ENCODE data around the gene GPAM. TPM values are rescaled to one million over a fixed set of nuclear protein-coding genes. Genes with fewer than 3 reads are reported as not detected.

The GPAM gene
- total RNA-seq (2014; rRNA removed; shearing (Covaris generic)) (6.9 and 7.5 TPM in 2 replicates), total RNA-seq (2022) (7.9 and 13.0 TPM in 2 replicates), Bru-seq, nascent RNA (percentile 68 among the genes with signal in this experiment), BruChase-seq, experiment 1, labeled RNA remaining after a 6-hour chase (percentile 48 among the genes with signal in this experiment), BruChase-seq, experiment 2, labeled RNA remaining after a 2-hour chase (percentile 70 among the genes with signal in this experiment)
- long read RNA-seq, full-length matches to known transcripts = 17 of 24 reads
- long read RNA-seq, partial matches to known transcripts = 0 of 24 reads
- long read RNA-seq, other reads (novel, unspliced or antisense) = 7 of 24 reads

- H3K9me3 ChIP-seq (ENCODE audit: low read length) = 0 out of 2 replicates have a peak, but pooled peaks cover 14% of the 10 kb centered on the region
- H3K36me3 ChIP-seq (ENCODE audit: insufficient read depth, low read length) = peaks cover 18% of the 10 kb centered on the region
- H3K4me2 ChIP-seq (ENCODE audit: low read length) = peak within 1 kb of the TSS; percentile 83
- no peaks in the 10 kb centered on the region for H3K9me2 ChIP-seq (ENCODE audit: insufficient read depth, low read length)
- H4K20me1 ChIP-seq (ENCODE audit: insufficient read depth, low read length) = no peaks in the 10 kb centered on the region
- peak within 1 kb of the TSS; percentile 94 for H3K4me3 ChIP-seq (ENCODE audit: low read depth, low read length, poor library complexity, severe bottlenecking)
- peaks cover 17% of the 10 kb centered on the region for H3K4me1 ChIP-seq (ENCODE audit: insufficient read depth, low read length, poor library complexity, severe bottlenecking)
- TF ChIP-seq EZH2phosphoT487 (IDR thresholded peaks at IDR 0.05; ENCODE audit: borderline replicate concordance, low read depth, low read length) (no peak), CTCF (conservative IDR thresholded peaks at IDR 0.05; ENCODE audit: low read length) (no peak)
- peaks cover 6% of the 10 kb centered on the region; the same call in 1 of the 2 replicates for H3K79me2 ChIP-seq (ENCODE audit: insufficient read depth, low read depth, low read length)
- intact Hi-C loops (cut with micrococcal nuclease; ENCODE audit: unreplicated experiment) = loop anchor here (5.0 kb wide), 3 partner anchors 194 to 769 kb away; partner anchors contain the start of genes TCF7L2, VTI1A and ZDHHC6
- CTCF ChIA-PET (ENCODE audit: unreplicated experiment) = interaction anchor here (1.0 kb wide), 1 partner anchor 13 kb away, joined by 3 read pairs; no protein-coding TSS in a partner anchor
- H3K27ac ChIP-seq (ENCODE audit: low read depth, low read length, poor library complexity, severe bottlenecking) = no peak within 1 kb of the TSS
- POLR2A ChIA-PET = interaction anchor here (0.6 to 4.2 kb wide), 10 partner anchors 8 to 293 kb away, joined by 3 to 28 read pairs (median 4); no protein-coding TSS in a partner anchor
- DNase-seq (ENCODE audit: low spot score) = peak; percentile 94
- BruUV-seq (replicated peaks) = no TSS peak
- H2AFZ ChIP-seq (ENCODE audit: low read length) = peak within 1 kb of the TSS; percentile 98
Measured at GRCh38 chr10:112183329-112184051, at the start of gene GPAM. TSS of gene GPAM (minus strand) at chr10:112183765. CDS start at chr10:112181784, 1,981 bp downstream.

- H3K36me3 ChIP-seq (ENCODE audit: insufficient read depth, low read length) = no peaks in the 10 kb centered on the region
- H3K4me2 ChIP-seq (ENCODE audit: low read length) = no peak overlapping the region
- no peaks in the 10 kb centered on the region for H3K4me1 ChIP-seq (ENCODE audit: insufficient read depth, low read length, poor library complexity, severe bottlenecking)
- intact Hi-C loops (cut with micrococcal nuclease; ENCODE audit: unreplicated experiment) = no loop called here
- no peaks in the 10 kb centered on the region for H3K9me2 ChIP-seq (ENCODE audit: insufficient read depth, low read length)
- H3K9me3 ChIP-seq (ENCODE audit: low read length) = no peaks in the 10 kb centered on the region
- no peaks in the 10 kb centered on the region for H3K79me2 ChIP-seq (ENCODE audit: insufficient read depth, low read depth, low read length)
- no peak for TF ChIP-seq CTCF (conservative IDR thresholded peaks at IDR 0.05; ENCODE audit: low read length)
- no peak overlapping the region for H3K4me3 ChIP-seq (ENCODE audit: low read depth, low read length, poor library complexity, severe bottlenecking)
- peak; percentile 11 for DNase-seq (ENCODE audit: low spot score)
- ChIA-PET CTCF (ENCODE audit: unreplicated experiment) (no interaction called here), POLR2A (no interaction called here)
- H4K20me1 ChIP-seq (ENCODE audit: insufficient read depth, low read length) = no peaks in the 10 kb centered on the region
- no peak overlapping the region for H3K27ac ChIP-seq (ENCODE audit: low read depth, low read length, poor library complexity, severe bottlenecking)
- BruUV-seq (replicated peaks) = no TSS peak
- no peak overlapping the region for H2AFZ ChIP-seq (ENCODE audit: low read length)
Measured at GRCh38 chr10:112232670-112233069, 49.1 kb upstream of the GPAM start.
